Osteoblast (primary cell): ENCODE data around the gene EVPL. TPM values are rescaled to one million over a fixed set of nuclear protein-coding genes. Genes with fewer than 3 reads are reported as not detected.

ENCODE experiments used
- DNase-seq: peaks from one replicate; pipeline ENCODE4 v3.0.0; 2011; ENCODE audit warnings: low spot score, mixed read lengths; ENCODE audit not compliant: insufficient read length; ENCODE audit errors: missing footprints
- H2AFZ ChIP-seq: 2 replicates; pipeline ENCODE4 v1.6.0; 2011; ENCODE audit warnings: mild to moderate bottlenecking, low read length
- H3K27ac ChIP-seq: 2 replicates; pipeline ENCODE4 v1.5.1; 2011; ENCODE audit warnings: mild to moderate bottlenecking, low read depth, low read length, moderate library complexity
- H3K27me3 ChIP-seq: 2 replicates; pipeline ENCODE4 v1.6.0; 2012; ENCODE audit warnings: mild to moderate bottlenecking, control low read depth, inconsistent platforms, low read length, moderate library complexity; ENCODE audit not compliant: insufficient read depth
- H3K36me3 ChIP-seq: 2 replicates; pipeline ENCODE4 v1.5.1; 2011; ENCODE audit warnings: mild to moderate bottlenecking, low read length, control low read depth, moderate library complexity; ENCODE audit not compliant: insufficient read depth
- H3K4me1 ChIP-seq: 2 replicates; pipeline ENCODE4 v1.5.1; 2011; ENCODE audit warnings: mild to moderate bottlenecking, low read length, control low read depth, moderate library complexity; ENCODE audit not compliant: insufficient read depth
- H3K4me2 ChIP-seq: 2 replicates; pipeline ENCODE4 v1.6.0; 2011; ENCODE audit warnings: mild to moderate bottlenecking, low read length; ENCODE audit not compliant: insufficient read depth
- H3K4me3 ChIP-seq: fragments of 200-600 bp; sonication (generic); 3 replicates; pipeline ENCODE4 v1.5.1; 2012; ENCODE audit warnings: mild to moderate bottlenecking, low read length, inconsistent platforms; ENCODE audit not compliant: insufficient read depth
- H3K79me2 ChIP-seq: 2 replicates; pipeline ENCODE4 v1.6.0; 2012; ENCODE audit warnings: mild to moderate bottlenecking, low read length, control low read depth, inconsistent platforms; ENCODE audit not compliant: insufficient read depth
- H3K9me3 ChIP-seq: 2 replicates; pipeline ENCODE4 v1.5.1; 2011; ENCODE audit warnings: low read depth, low read length, control low read depth
- H4K20me1 ChIP-seq: 2 replicates; pipeline ENCODE4 v1.6.0; 2012; ENCODE audit warnings: mild to moderate bottlenecking, low read length, control low read depth; ENCODE audit not compliant: insufficient read depth
- CTCF ChIP-seq: IDR thresholded peaks from 2 replicates; pipeline ENCODE4 v1.5.1; 2011; ENCODE audit warnings: mild to moderate bottlenecking, low read depth, low read length, moderate library complexity; ENCODE audit errors: extremely low read depth
- total RNA-seq: library from RNA; depleted of rRNA; stranded (reverse); fragments of >200 nt; gene quantifications from 2 replicates; pipeline ENCODE4 v1.2.3, GENCODE V29; 2012

The EVPL gene
- total RNA-seq, 1 donor = not detected

- Histone ChIP-seq H3K36me3 (no peaks in the 10 kb centered on the region), H3K4me2 (no peak within 1 kb of the TSS), H3K27ac (no peak within 1 kb of the TSS), H3K4me3 (no peak within 1 kb of the TSS), H2AFZ (no peak within 1 kb of the TSS), H3K79me2 (no peaks in the 10 kb centered on the region), H3K4me1 (peaks cover 11% of the 10 kb centered on the region), H3K9me3 (no peaks in the 10 kb centered on the region), H3K27me3 (no peaks in the 10 kb centered on the region), H4K20me1 (no peaks in the 10 kb centered on the region)
- peak; percentile 74 for DNase-seq
- peak; percentile 1 for TF ChIP-seq CTCF
Observed at GRCh38 chr17:76000755-76001521, 26.2 kb downstream of the EVPL start, which contains the start of gene CDK3. TSS of gene CDK3 (plus strand) at chr17:76000855. CDS start at chr17:76001426, 571 bp downstream.

- peaks cover 11% of the 10 kb centered on the region for H3K4me1 ChIP-seq
- H3K27ac ChIP-seq = no peak overlapping the region
- no peak overlapping the region for H3K4me3 ChIP-seq
- peak; percentile 97 for DNase-seq
- no peak overlapping the region for H3K4me2 ChIP-seq
- TF ChIP-seq CTCF = peak; percentile 54
- H3K9me3 ChIP-seq = no peaks in the 10 kb centered on the region
- H4K20me1 ChIP-seq = no peaks in the 10 kb centered on the region
- no peak overlapping the region for H2AFZ ChIP-seq
- no peaks in the 10 kb centered on the region for H3K36me3 ChIP-seq
- no peaks in the 10 kb centered on the region for H3K79me2 ChIP-seq
- no peaks in the 10 kb centered on the region for H3K27me3 ChIP-seq
Observed at GRCh38 chr17:76000016-76000754, 26.9 kb downstream of the EVPL start.

GRCh38 chr17:75998327-75998795 lies 28.7 kb downstream of the EVPL start:
- no peaks in the 10 kb centered on the region for H3K9me3 ChIP-seq
- no peak for TF ChIP-seq CTCF
- peak; percentile 65 for DNase-seq
- H4K20me1 ChIP-seq = no peaks in the 10 kb centered on the region
- peaks cover 2% of the 10 kb centered on the region for H3K36me3 ChIP-seq
- no peak overlapping the region for H3K27ac ChIP-seq
- H3K4me3 ChIP-seq = no peak overlapping the region
- no peaks in the 10 kb centered on the region for H3K79me2 ChIP-seq
- H3K27me3 ChIP-seq = no peaks in the 10 kb centered on the region
- no peak overlapping the region for H3K4me2 ChIP-seq
- peaks cover 11% of the 10 kb centered on the region for H3K4me1 ChIP-seq
- no peak overlapping the region for H2AFZ ChIP-seq
